M059J (cell line): ENCODE measurements around the gene RCE1. TPM values are rescaled to one million over a fixed set of nuclear protein-coding genes. Genes with fewer than 3 reads are reported as not detected.
A peak's percentile ranks its signal among the peaks of the same experiment; 100 is the strongest.

Source experiments
- DNase-seq: peaks from one replicate; pipeline ENCODE4 v3.0.0-alpha.2; 2012; ENCODE audit warnings: low read depth
- total RNA-seq: library from RNA; depleted of rRNA; stranded (reverse); fragments of >200 nt; shearing (Covaris generic); gene quantifications from 2 replicates; pipeline ENCODE4 v1.2.3, GENCODE V29; 2014

The RCE1 gene
- total RNA-seq, 1 experiment from 2014 or later = 32.3 TPM

GRCh38 chr11:66844496-66845142 is 1.4 kb downstream of the RCE1 start:
- DNase-seq = no peak

DNA sequence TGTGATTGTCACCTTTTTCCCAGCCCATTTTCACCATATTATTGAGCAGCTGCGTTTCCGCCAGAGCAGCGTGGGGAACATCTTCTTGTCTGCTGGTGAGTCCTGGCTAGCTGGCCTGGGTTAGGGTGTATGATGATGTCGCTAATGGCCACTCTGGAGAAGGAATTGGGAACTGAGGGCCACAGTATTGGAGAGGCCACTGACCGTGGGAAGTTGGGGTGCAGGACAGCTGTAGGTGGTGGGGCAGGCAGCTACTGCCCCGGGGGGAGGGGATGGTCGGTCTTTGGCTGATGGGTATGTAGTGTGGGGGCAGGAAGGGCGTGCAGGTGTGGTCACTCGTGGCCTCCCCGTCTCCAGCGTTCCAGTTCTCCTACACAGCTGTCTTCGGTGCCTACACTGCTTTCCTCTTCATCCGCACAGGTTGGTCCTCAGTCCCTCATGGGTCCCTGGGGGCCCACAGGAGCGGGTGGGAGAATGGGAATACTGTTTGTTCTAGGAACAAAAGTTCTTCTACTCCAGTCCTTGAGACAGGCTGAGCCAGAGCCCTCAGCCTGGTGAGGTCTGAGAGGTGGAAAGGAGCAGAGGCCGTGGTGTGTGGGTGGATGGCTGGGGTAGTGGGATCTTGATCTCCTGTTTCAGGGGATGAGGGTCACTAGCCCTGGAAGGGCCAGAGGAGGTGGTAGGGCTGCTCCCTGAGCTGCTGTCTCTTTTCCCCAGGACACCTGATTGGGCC is 2.1 kb downstream of the RCE1 start:
- no peak for DNase-seq

- DNase-seq = no peak
These were observed 2.6 kb downstream of the RCE1 start for GRCh38 chr11:66845876-66846212.

DNA sequence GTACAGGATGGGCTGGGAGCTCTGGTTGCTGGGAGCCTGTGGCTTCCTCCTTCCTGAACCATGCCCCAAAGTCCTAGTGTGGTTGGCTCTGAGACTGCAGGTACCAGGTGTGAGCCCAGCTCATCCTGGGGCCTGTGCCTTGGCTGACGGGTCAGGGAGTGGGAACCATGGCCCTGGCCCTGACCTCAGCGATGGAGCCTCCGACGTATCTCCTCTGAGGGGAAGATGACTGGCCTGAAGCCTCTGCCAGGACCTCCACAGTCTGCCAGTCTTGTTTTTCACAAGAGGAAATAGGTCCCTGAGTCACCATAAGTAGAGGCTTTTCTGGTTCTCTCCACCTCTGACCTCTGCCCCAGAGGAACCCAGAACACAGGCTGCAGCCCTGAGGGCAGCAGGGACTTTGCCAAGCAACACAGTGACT is 3.4 kb downstream of the RCE1 start:
- peak; percentile 62 for DNase-seq

DNA sequence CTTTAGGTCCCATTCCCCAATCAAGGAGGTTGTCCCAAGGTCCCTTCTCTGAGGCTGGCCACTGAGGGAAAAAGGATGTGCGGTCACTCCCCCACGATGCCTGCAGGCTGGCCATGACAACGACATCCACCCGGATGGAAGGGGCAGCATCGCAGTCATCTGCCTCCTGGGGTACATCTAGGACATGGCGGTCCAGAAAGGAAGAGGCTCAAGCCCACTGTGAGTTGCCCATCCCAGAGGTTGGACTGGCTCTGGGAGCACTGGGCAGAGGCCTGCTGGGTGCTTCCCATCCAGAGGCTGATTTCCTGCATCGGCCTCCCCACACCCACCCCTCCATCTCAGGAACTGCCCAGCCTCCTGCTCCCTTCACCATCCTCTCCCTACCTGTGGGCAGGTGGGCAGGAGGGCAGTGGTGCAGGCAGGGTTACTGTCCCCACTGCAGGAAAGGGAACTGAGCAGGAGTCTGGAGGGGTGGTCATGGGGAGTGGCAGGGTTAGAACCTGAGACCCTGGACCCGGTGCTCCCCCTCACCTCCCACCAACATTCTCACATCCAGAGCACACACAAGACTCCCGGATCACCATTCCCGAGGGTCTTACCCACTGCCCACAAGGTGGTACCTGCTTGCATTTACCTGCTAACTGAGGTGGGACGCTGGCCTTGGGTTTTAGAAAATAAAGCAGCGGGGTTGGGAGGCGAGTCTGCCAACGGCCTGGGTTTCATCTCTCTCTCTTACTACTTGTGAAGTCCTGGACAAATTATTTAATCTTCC is 4.4 kb downstream of the RCE1 start:
- DNase-seq = no peak

DNA sequence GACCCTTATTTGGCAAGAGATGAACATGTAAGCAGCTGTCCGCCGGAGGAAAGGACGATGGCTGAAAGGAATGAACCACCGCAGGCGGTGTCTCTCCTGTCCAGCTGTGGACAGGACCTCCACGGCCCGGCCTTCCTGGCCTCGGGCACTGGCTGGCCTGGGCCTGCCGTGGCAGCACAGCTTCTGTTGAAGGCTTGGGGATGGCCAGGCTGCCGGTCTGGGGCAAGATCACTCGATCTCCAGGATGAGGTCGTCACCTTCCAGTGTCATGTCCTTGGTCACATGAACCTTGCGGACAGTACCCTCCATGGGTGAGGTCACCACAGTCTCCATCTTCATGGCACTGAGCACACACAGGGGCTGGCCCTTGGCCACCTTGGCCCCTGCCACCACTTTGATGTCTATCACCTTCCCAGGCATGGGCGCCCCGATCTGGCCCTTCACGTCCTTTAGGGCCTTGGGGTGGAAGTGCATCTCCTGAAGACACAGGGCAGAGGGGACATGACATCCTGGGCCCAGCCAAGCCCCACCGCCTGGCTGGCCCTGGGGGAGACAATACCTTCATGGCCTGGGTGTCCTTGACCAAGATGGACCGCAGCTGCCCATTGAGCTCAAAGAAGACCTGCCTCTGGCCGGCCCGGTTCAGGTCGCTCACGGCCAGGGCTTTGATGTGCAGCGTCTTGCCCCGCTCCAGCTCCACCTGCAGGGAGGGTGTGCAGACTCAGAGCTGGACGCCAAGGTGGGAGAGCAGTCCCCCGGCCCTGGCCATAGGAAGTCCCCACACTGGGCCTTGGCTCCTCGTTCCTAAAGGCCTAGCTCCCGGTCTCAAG is 5.6 kb downstream of the RCE1 start:
- DNase-seq = no peak

DNA sequence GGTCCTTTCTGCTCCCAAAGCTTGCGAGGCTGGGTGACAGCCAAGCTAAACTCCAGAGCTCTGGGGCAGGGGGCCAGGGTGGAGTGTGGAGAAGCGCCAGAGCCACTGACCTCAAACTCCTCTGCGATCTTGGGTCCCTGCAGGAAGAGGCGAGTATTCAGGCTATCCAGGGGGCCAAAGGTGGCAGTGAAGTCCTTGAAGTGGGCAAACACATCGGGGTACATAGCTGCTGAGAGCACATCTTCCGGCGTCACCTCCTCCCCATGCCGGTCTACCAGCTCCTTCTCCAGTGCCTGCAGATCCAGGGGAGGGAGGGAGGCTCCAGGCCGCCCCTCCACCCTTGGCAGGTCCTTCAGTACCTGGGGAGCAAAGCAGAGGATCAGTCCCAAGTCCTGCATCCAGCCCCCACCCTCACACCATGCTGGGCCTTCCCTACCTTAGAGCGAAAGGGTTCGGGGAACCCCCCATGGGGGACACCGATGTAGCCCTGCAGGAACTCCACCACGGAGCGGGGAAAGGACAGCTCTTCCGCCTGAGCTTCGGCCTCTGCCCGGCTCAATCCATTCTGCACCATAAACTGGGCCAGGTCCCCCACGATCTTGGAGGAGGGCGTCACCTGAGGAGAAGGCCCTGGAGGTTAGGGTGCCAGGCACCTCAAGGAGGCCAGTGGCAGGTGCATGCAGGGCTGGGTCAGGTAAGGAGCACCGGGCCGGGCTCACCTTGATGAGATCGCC is 6.4 kb downstream of the RCE1 start:
- no peak for DNase-seq

DNA sequence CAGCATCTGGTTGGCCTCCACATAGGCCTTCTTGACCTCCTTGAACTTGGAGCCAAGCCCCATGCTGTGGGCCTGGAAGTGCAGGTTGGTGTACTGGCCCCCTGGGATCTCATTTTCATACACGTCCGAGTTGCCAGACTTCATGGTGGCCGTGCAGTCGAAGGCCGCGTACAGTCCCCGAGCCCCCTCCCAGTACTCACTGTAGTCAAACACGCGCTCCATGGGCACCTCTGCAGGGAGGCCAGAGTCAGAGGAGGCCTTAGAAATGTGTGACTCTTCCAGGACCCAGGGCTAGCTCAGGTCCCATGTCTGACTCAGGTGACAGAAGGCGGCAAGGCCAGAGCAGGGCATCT is 7.0 kb downstream of the RCE1 start:
- no peak for DNase-seq

- DNase-seq = no peak
These were observed 7.5 kb downstream of the RCE1 start for GRCh38 chr11:66850588-66851238.

DNA sequence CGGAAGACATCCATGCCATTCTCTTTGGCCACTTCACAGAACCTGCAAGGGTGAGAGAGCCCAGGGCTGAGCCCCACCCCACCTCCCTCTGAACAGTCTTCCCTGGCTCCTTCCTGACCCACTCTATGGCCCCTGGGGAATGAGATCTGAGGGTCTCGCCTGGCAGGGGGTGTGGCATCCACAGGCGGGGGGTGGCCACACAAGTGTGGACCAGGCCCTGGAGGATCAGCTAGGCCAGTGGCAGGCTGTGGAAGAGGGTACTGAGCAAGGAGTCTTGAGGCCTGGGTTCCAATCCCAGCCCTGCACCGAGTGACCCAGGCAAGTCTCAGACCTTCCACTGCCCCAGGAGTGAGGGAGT is 8.0 kb downstream of the RCE1 start:
- DNase-seq = no peak

GRCh38 chr11:66851698-66852465 is 8.6 kb downstream of the RCE1 start:
- no peak for DNase-seq

- DNase-seq = no peak
These were observed 9.4 kb downstream of the RCE1 start for GRCh38 chr11:66852466-66853241.

DNA sequence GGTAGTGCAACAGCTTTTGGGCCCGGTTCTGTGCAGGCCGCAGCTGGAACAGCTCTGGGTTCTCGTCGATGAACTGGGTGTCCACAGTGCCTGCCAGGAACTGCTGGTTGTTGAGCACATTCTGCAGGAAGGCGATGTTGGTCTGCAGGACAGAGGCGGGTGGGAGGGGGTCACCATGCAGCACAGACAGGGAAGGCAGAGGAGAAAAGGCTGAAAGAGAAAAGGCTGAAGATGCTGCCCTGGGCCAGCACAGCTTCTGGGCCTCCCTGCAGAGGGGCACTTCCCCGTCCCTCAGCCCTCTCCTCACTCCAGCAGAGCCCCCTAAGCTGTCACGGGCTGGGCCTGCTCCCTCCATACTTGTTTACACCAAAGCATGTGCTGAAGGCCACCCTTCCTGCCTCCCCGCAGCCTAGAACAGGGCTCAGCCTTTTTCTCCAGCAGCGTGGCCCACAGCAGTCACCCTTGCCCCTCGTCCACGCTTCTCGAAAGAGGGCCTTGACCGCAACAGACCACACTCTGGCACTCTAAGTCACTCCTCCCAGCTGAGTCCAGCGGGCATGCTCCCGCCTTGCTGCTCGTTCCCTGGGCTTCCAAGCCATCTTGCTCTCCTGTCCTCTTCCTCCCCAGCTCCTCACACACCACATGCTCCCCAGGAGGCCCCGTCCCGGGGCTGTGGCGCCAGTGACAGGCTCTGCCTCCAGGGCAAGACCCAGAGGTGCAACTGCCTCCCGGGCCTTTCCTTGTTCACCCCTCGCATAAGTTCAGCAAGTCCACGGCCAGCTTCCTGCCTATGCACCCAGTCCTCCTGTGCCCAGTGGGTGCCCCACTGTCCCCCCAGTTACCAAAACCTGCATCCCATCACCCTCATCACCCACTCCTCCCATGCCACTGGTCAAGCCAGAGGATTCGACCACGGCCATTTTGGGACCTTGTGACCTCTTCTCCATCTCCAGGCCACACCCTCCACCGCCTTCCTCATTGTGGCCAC is 10.3 kb downstream of the RCE1 start:
- no peak for DNase-seq

DNA sequence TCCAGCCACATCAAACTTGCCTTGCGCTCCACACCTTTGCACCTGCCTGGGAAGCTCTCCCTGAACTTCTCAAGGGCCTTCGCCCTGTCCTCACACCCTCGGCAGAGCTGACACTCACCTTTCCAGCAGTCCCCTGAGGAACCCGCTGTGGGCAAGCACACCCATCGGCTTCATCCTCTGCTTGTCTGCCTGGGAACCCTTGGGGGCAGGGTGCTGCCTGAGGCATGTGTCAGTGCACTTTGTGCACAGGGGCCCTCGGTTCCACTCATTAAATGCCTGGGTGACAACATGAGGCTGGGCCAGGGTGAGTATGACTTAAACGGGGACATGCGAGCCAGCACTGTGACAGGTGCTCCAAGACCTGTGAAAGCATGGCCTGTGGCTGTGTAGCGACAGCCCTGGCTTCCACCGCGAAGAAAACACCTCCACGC is 11.0 kb downstream of the RCE1 start:
- DNase-seq = no peak

DNA sequence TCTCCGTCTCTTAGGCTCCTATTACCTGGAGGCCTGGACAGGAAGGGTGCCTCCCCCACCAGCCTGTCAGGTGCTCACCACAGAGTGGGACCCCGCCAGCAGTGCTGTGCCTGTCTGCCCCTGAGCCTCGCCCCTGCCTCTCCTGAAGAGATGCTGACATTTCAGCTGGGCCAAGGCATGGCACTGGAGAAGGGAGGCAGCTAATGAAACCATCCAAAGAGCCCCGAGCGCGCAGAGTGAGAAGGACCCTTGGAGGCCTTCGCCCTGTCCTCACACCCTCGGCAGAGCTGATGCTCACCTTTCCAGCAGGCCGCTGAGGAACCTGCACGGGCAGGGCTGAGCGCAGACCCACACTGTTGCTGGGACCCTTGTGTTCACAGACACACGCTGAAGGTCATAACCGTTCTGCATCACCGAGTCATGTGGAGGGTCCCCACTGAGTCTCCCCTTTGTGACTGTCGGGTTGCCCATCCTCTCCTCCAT is 11.5 kb downstream of the RCE1 start:
- no peak for DNase-seq

GRCh38 chr11:66855574-66856495 is 12.6 kb downstream of the RCE1 start:
- peak; percentile 93 for DNase-seq
